Neural progenitor cell (in vitro differentiated cells): ENCODE results near the gene HDAC4.

ENCODE experiments used
- EZH2 ChIP-seq: fragments of 200-600 bp; sonication (generic); IDR thresholded peaks from 2 replicates; pipeline ENCODE4 v1.6.1; 2017; ENCODE audit warnings: antibody characterized with exemption, mild to moderate bottlenecking, moderate library complexity
- EZH2phosphoT487 ChIP-seq: fragments of 200-600 bp; sonication (generic); IDR thresholded peaks from 2 replicates; pipeline ENCODE4 v1.6.1; 2017; ENCODE audit warnings: antibody characterized with exemption
- TF ChIP-seq, protein P1 (sequence below): fragments of 200-600 bp; sonication (generic); IDR thresholded peaks from 2 replicates; pipeline ENCODE4 v1.5.1; 2017; ENCODE audit warnings: antibody characterized with exemption, mild to moderate bottlenecking

DNA sequence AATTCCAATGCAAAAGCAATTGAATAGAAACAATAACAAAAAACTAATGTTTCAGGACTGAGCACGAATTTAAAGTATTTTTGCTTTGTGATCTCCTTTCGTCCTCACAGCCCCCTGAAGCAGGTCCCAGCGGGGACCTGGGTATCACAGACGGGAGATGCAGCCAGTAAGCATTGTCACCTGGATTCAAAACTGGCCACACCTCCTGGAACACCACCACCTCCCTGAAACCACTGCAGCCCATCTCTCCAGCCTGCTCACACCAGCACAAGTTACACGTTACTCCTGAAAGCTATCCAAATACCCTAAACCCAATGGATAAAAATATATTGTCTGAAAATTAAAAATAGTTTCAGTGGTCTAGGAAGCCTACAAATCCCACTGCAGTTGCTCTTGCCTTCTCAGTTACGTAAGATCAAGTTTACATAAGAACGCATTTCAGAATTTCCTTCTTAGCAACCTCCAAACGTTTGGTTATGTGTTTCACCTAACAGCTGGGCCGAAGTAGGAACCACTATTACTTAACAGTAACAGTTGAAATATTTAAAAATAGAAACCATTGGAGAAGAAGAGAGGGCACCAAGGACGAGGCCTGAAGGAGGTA is 178.0 kb downstream of the HDAC4 start:
- TF ChIP-seq, protein P1, sequence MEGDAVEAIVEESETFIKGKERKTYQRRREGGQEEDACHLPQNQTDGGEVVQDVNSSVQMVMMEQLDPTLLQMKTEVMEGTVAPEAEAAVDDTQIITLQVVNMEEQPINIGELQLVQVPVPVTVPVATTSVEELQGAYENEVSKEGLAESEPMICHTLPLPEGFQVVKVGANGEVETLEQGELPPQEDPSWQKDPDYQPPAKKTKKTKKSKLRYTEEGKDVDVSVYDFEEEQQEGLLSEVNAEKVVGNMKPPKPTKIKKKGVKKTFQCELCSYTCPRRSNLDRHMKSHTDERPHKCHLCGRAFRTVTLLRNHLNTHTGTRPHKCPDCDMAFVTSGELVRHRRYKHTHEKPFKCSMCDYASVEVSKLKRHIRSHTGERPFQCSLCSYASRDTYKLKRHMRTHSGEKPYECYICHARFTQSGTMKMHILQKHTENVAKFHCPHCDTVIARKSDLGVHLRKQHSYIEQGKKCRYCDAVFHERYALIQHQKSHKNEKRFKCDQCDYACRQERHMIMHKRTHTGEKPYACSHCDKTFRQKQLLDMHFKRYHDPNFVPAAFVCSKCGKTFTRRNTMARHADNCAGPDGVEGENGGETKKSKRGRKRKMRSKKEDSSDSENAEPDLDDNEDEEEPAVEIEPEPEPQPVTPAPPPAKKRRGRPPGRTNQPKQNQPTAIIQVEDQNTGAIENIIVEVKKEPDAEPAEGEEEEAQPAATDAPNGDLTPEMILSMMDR, result no peak
- TF ChIP-seq EZH2, result no peak
- TF ChIP-seq EZH2phosphoT487, result no peak
